NCI-H460 (cell line): ENCODE measurements around the gene TMIGD2. TPM values are rescaled to one million over a fixed set of nuclear protein-coding genes. Genes with fewer than 3 reads are reported as not detected.

Source experiments
- DNase-seq: peaks from one replicate; pipeline ENCODE4 v3.0.0-alpha.2; 2016; ENCODE audit warnings: low read depth; ENCODE audit errors: extremely low read depth
- total RNA-seq: library from RNA; depleted of rRNA; stranded (reverse); fragments of >200 nt; shearing (Covaris generic); gene quantifications from 2 replicates; pipeline ENCODE4 v1.2.3, GENCODE V29; 2014

TMIGD2 gene
- total RNA-seq, 1 experiment from 2014 or later: not detected

- DNase-seq: no peak
Observed at GRCh38 chr19:4327252-4327876, 25.2 kb upstream of the TMIGD2 start.

GRCh38 chr19:4326837-4327251 lies 24.7 kb upstream of the TMIGD2 start:
- no peak for DNase-seq

DNA sequence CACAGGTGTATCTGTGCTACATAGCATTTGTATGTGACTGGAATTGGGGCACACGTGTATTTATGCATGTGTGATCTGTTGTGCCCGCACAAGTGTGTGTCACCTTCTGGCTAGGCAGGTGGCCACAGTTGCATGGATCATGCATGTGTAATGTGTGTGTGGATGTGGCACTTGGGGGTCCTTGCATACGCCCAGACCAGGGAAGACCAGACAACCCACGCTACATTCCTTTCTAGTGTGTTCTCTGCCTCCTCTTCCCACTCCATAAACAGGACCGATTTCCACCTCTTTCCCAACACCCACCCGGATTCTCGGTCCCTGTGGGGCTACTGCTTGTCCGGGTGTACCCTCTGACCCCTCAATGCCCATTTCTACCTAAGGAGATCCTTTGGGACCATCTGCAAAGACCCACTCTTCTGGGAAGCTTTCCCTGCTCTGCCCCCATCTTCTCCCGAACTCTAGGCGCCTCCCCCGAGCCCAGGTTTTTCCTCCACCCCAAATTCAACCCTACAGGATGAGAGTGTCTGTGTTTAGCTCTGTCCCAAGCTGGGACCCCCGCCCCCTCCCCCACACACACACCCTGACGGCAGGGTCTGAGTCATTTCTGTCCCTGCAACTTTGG lies 24.1 kb upstream of the TMIGD2 start:
- DNase-seq: no peak

DNA sequence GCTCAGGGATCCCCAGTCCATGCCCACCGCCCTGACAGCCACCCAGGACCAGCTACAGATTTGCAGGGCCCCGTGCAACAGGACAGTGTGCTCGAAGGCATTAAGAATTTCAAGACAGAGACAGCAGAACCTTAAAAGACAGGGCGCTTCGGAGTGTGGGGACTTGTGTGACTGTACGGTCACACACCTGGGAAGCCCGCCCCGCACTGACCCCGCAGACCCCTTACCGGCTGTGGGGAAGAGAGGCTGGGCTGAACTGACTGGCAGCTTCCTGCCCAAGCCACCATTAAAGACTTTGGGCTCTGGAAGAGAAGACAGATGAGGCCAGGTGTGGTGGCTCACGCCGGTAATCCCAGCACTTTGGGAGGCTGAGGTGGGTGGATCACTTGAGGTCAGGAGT lies 22.0 kb upstream of the TMIGD2 start:
- DNase-seq: no peak

- DNase-seq: no peak
Observed at GRCh38 chr19:4323692-4324091, 21.5 kb upstream of the TMIGD2 start.

DNA sequence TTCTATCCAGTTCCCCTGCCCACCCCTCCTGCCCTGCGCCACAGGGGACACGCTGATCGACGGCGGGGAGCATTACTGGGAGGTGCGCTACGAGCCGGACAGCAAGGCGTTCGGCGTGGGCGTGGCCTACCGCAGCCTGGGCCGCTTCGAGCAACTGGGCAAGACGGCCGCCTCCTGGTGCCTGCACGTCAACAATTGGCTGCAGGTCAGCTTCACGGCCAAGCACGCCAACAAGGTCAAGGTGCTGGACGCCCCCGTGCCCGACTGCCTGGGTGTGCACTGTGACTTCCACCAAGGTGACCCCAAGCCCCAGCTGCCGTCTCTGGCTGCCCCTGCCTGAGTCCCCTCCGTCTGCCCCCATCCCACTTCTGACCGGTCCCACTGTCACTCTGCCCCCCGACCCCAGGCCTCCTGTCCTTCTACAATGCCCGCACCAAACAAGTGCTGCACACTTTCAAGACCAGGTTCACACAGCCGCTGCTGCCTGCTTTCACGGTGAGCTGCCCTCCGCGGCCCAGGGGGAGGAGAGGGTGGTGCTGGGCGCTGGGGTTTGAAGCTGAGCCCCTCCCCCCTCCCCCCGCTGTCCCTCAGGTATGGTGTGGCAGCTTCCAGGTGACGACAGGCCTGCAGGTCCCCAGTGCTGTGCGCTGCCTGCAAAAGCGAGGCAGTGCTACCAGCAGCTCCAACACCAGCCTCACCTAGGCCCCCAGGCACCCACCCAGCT lies 20.9 kb upstream of the TMIGD2 start:
- no peak for DNase-seq

DNA sequence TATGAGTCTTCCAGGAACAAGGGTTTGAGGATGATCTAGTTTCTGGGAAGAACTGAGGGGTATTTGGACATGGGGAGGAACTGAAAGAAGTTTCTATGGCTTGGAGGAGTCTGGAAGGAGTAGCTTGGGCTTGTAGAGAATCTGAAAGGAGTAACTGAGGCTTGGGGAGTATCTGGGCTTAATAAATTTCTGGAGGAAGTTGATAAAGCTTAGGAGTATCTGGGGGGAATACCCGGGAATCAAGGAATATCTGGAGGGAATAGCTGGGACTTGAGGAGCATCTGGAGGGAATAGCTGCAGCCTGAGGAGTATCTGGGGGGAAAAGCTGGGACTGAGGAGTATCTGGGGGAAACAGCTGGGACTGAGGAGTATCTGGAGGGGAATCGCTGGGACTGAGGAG lies 18.2 kb upstream of the TMIGD2 start:
- DNase-seq: no peak

- no peak for DNase-seq
Observed at GRCh38 chr19:4319067-4319718, 17.0 kb upstream of the TMIGD2 start.

DNA sequence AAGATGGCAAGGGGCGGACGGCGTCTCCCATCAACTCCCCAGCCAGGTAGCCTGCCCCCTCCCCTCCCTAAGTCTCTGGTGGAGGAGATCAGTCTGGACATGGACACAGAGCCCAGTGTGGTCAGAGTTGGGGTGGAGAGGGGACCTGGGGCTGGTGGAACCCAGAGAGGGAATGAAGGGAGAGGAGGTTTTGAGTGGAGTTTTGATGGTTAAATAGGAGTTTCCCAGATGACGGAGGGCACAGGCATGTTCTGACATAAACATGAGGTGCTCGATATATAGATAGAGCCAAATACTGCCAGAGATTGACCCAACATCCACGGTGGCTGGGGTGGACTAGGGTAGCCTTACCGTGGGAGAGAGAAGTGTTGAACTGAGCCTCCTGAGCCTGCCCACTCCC lies 16.3 kb upstream of the TMIGD2 start:
- no peak for DNase-seq

DNA sequence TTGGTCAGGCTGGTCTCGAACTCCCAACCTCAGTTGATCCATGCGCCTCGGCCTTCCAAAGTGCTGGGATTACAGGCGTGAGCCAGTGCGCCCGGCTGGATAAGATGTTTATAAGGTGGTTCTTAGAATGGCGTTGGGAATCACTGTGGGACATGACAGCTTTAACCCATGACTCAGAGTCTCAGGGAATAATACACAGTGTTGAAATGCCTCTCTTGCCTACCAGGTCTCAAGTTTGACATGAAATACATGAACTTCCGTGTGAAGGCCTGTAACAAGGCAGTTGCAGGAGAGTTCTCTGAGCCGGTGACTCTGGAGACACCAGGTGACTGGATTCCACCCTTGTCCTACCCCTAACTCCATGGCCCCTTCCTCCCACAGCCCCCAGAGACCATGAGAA lies 14.8 kb upstream of the TMIGD2 start:
- DNase-seq: no peak

GRCh38 chr19:4313847-4314490 lies 11.8 kb upstream of the TMIGD2 start:
- DNase-seq: no peak

- no peak for DNase-seq
Observed at GRCh38 chr19:4310247-4311121, 8.3 kb upstream of the TMIGD2 start.

DNA sequence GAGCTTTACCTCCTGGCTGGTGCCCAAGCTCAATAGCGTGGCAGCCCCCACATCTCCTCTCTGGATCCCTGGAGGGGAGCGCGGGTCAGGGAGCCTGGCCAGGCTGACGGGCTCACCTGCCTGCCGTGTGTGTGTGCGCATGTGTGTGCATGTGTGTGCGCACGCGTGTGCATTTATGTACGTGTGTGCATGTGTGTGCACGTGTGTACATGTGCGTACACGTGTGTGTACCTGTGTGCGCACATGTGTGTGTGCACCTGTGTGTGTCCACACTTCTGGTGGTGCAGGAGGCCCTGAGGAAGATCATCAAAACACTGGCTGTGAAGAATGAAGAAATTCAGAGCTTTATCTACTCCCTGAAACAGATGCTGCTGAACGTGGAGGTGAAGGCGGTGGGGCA lies 3.5 kb upstream of the TMIGD2 start:
- no peak for DNase-seq

DNA sequence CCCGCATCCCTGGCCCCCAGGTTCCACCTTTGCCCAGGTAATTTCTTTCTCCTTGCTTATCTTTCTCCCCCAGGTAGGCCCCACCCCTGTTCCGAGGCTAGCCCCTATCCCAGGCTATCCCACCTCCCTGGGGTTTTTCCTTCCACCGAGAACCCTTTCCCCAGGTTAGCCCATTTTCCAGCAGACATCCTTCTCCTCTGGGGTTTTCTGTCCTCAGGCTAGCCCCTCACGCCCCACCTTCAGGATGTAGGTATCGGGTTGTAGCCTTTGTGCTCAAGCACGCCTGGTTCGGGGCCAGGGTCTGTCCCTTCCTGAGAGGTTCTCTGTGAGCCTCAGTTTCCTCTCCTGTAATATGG lies 3.0 kb upstream of the TMIGD2 start:
- DNase-seq: no peak

DNA sequence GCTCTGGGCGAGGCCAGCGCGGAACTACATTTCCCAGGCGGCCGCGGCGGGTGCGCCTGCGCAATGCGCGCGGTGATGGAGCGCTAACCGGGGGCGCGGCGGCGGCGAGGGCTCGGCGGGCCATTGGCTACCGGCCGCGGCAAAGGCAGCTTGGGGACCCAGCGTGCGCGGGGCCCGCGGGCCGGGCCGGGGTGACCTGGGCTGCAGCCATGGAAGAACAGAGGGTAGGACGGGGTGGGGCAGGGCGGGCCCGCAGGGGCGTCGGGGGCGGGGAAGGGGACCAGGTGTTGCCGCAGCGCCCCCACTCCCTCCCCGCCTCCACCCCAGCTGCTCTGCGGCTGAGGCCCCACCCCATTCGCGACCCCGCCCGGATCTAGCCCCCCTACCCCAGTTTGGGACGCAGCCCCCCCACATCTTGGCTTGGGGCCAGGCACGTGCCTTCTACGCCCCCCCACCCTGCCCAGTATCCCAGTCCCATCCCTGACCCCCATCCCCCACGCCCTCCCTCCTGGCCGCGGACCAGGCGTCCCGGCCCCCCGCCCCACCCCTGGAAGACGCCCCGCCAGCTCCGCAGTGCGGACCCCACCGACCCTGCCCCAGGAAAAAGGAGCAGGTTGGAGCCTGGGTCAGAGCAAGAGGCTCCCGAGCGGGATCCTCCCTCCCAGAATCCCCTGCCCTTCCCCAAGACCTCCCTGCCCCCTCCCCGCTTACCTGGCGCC lies 2.5 kb upstream of the TMIGD2 start, which contains the start of gene FSD1:
Gene FSD1 (plus strand): TSS at position 61 of the 719 bp plus-strand sequence. CDS start 149 bp downstream, at position 210.
- DNase-seq: no peak

- no peak for DNase-seq
Observed at GRCh38 chr19:4303819-4304537, 1.8 kb upstream of the TMIGD2 start.

DNA sequence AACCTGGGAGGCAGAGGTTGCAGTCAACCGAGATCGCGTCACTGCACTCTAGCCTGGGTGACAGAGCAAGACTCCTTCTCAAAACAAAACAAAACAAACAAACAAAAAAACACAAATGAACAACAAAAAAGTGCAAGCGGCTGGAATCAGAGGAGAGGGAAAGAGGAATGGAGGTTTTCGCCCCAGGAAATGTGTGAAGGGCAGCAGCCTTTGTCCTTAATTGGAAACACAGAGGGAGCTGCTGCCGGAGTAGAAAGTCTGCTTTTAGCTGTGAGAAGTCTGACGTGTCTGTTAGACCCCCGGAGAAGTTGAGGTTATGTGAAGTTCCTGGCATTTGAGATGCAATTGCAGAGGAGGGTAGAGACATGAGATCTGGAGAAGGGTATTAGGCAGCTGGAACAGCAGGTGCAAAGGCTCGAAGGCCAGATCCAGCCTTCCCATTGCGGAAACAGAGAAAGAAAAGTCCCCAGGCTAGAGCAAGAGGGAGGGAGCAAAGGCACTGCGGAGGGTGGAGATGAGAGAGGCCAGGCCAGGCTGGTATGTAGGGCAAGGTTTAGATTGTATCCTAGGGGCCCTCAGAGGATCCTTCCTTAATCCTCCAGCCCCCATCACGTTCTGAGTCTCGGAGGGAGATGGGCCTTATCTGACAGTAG lies 473 bp downstream of the TMIGD2 start:
- DNase-seq: no peak

DNA sequence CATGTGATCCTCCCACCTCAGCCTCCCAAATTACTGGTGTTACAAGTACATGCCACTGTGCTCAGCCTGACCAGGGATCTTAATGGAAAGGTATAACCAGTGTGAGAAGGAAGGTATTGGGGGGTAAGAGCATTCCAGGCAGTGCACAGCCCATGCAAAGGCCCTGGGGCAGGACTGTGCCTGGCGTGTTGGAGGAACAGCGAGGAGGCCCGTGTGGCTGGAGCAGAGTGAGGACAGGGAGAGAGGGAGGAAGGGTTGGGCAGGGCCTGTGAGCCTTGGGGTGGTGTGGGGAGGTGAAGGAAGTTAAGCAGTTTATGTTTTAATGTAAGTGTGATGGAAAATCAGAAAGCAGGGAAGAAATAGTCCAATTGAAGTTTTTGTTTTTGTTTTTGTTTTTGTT lies 1.6 kb downstream of the TMIGD2 start:
- no peak for DNase-seq
